Calu3 (cell line): ENCODE results near the gene MT2A. TPM values are rescaled to one million over a fixed set of nuclear protein-coding genes. Genes with fewer than 3 reads are reported as not detected.

Source experiments
- BruUV-seq: library from RNA; stranded (reverse); fragments of 400-500 nt; replicated peaks from 2 replicates; lab custom pipeline; 2021; lab: Mats Ljungman, UMichigan
- CTCF ChIA-PET: fragments of 300-600 bp; sonication (Branson Sonifier 250); formaldehyde crosslinking; loops from one replicate; lab custom pipeline; 2022; ENCODE audit warnings: antibody characterized with exemption; lab: Charles Lee
- DNase-seq: peaks from one replicate; pipeline ENCODE4 v3.0.0; 2022
- H3K27ac Mint-ChIP-seq: one replicate; pipeline ENCODE4 v1.8.0; 2022; ENCODE audit warnings: mixed read lengths; ENCODE audit not compliant: unreplicated experiment
- H3K27me3 Mint-ChIP-seq: one replicate; pipeline ENCODE4 v1.8.0; 2022; ENCODE audit warnings: mixed read lengths; ENCODE audit not compliant: unreplicated experiment
- H3K36me3 Mint-ChIP-seq: one replicate; pipeline ENCODE4 v1.8.0; 2022; ENCODE audit warnings: mild to moderate bottlenecking, moderate library complexity, mixed read lengths; ENCODE audit not compliant: insufficient read depth, unreplicated experiment
- H3K4me1 Mint-ChIP-seq: one replicate; pipeline ENCODE4 v1.8.0; 2022; ENCODE audit warnings: mild to moderate bottlenecking, low read depth, mixed read lengths; ENCODE audit not compliant: unreplicated experiment
- H3K4me3 Mint-ChIP-seq: one replicate; pipeline ENCODE4 v1.8.0; 2022; ENCODE audit warnings: mild to moderate bottlenecking, low read depth, moderate library complexity, mixed read lengths; ENCODE audit not compliant: unreplicated experiment
- H3K9me3 Mint-ChIP-seq: one replicate; pipeline ENCODE4 v1.8.0; 2022; ENCODE audit warnings: low read depth, mixed read lengths; ENCODE audit not compliant: unreplicated experiment
- CTCF ChIP-seq: fragments of 200-600 bp; IDR thresholded peaks from one replicate; pipeline ENCODE4 v1.8.0; 2022; ENCODE audit warnings: antibody characterized with exemption; ENCODE audit not compliant: unreplicated experiment
- intact Hi-C: fragments of 100-400 bp; cut with micrococcal nuclease; formaldehyde crosslinking; loops from one replicate; pipeline ENCODE4 v1.10.0; 2022; ENCODE audit not compliant: unreplicated experiment
- total RNA-seq: library from RNA; stranded (reverse); gene quantifications from 2 replicates; pipeline ENCODE4 v1.2.3, GENCODE V29; 2022

Gene MT2A
- total RNA-seq, 1 experiment from 2014 or later = 8.2 TPM

GRCh38 chr16:56645838-56646237, 37.5 kb downstream of the MT2A start:
- CTCF ChIA-PET = no interaction called here
- Mint-ChIP-seq H3K4me1 (peaks cover 21% of the 10 kb centered on the region), H3K4me3 (no peak overlapping the region), H3K36me3 (peaks cover 11% of the 10 kb centered on the region), H3K27ac (no peak overlapping the region), H3K27me3 (peaks cover 88% of the 10 kb centered on the region), H3K9me3 (no peaks in the 10 kb centered on the region)
- no TSS peak for BruUV-seq
- intact Hi-C loops = no loop called here
- DNase-seq = no peak
- TF ChIP-seq CTCF = no peak

GRCh38 chr16:56647641-56648431, 39.5 kb downstream of the MT2A start:
- H3K4me3 Mint-ChIP-seq = no peak overlapping the region
- CTCF ChIA-PET = no interaction called here
- no TSS peak for BruUV-seq
- H3K36me3 Mint-ChIP-seq = peaks cover 11% of the 10 kb centered on the region
- H3K27me3 Mint-ChIP-seq = peaks cover 90% of the 10 kb centered on the region
- no peak for DNase-seq
- peaks cover 17% of the 10 kb centered on the region for H3K4me1 Mint-ChIP-seq
- no peak for TF ChIP-seq CTCF
- no peaks in the 10 kb centered on the region for H3K9me3 Mint-ChIP-seq
- H3K27ac Mint-ChIP-seq = no peak overlapping the region
- intact Hi-C loops = no loop called here

DNA sequence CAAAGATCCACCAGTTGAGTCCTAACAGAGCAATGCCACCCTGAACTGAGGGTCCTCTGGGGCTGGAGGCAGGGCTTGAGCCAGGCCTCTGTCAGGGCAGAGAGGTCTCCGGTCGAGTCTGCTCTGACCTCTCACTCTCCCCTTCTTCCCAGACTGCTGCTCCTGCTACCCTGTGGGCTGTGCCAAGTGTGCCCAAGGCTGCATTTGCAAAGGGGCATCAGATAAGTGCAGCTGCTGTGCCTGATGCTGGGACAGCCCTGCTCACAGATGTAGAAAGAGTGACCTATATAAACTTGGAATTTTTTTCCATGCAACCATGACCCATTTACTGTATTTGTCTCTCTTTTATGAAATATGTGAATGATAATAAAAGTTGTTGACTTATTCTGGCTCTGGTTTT, 40.9 kb downstream of the MT2A start:
- peaks cover 81% of the 10 kb centered on the region for H3K27me3 Mint-ChIP-seq
- H3K4me1 Mint-ChIP-seq = peaks cover 2% of the 10 kb centered on the region
- H3K27ac Mint-ChIP-seq = no peak overlapping the region
- no peak for DNase-seq
- no TSS peak for BruUV-seq
- TF ChIP-seq CTCF = no peak
- CTCF ChIA-PET = interaction anchor here (1.1 kb wide), 1 partner anchor 53 kb away, joined by 5 read pairs; no protein-coding TSS in a partner anchor
- no peaks in the 10 kb centered on the region for H3K36me3 Mint-ChIP-seq
- intact Hi-C loops = no loop called here
- H3K4me3 Mint-ChIP-seq = no peak overlapping the region
- H3K9me3 Mint-ChIP-seq = no peaks in the 10 kb centered on the region

- no peaks in the 10 kb centered on the region for H3K36me3 Mint-ChIP-seq
- peaks cover 76% of the 10 kb centered on the region for H3K27me3 Mint-ChIP-seq
- BruUV-seq = no TSS peak
- no peak for DNase-seq
- H3K27ac Mint-ChIP-seq = no peak overlapping the region
- no peak overlapping the region for H3K4me3 Mint-ChIP-seq
- intact Hi-C loops = no loop called here
- no peak for TF ChIP-seq CTCF
- CTCF ChIA-PET = interaction anchor here (0.6 kb wide), 1 partner anchor 132 kb away, joined by 5 read pairs; no protein-coding TSS in a partner anchor
- no peaks in the 10 kb centered on the region for H3K9me3 Mint-ChIP-seq
- no peaks in the 10 kb centered on the region for H3K4me1 Mint-ChIP-seq
Measured at GRCh38 chr16:56649820-56650219, 41.4 kb downstream of the MT2A start.
